ENCODE measurements around the gene KCNIP1. TPM values are rescaled to one million over a fixed set of nuclear protein-coding genes. Genes with fewer than 3 reads are reported as not detected.

KCNIP1 gene
- total and polyA plus RNA-seq, 4 donors: 0.13 to 1.8 (median 0.72) TPM

DNA sequence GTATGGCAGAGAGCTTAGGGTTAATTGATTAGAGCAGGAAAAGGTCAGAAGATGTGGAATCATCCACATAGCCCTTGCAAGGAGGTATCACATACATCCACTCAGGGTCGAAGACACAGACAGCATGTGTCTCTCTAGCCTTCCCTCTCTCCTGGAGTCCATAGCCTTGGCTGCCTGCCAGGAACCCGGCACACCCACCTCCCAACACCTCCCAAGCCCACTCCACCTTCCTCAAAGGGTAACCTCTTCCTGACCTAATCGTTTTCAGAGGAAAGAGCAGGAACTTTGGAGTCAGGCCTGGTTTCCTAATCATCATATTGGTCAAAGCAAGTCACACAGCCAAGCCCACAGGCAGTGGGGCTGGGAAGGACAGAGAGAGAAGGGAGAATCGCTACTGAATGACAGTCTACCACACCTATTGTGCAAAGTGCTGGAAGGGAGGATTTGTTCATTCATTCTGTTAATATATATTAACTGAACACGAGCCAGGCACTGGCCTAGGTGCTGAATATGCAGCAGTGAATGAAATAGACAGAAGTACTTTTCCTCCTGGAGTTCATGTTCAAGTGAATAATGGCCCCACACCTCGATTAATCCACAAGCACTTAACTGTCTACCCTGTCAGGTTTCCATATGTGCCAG, 107.8 kb downstream of the KCNIP1 start:
- H3K9me3 ChIP-seq (ENCODE audit: control insufficient read depth in 4 of 4, insufficient read depth in 3 of 4, low read length in 3 of 4): no peaks in the 10 kb centered on the region
- no peak overlapping the region for H3K9ac ChIP-seq (ENCODE audit: insufficient read depth in 1 of 2, low read length in 2 of 2)
- H3K27ac ChIP-seq (ENCODE audit: low read depth in 1 of 2, low read length in 1 of 2): no peak overlapping the region
- WGBS, 2 donors: 37 to 44% methylated on average over 6 of the region's 6 CpGs
- TF ChIP-seq, protein P1, sequence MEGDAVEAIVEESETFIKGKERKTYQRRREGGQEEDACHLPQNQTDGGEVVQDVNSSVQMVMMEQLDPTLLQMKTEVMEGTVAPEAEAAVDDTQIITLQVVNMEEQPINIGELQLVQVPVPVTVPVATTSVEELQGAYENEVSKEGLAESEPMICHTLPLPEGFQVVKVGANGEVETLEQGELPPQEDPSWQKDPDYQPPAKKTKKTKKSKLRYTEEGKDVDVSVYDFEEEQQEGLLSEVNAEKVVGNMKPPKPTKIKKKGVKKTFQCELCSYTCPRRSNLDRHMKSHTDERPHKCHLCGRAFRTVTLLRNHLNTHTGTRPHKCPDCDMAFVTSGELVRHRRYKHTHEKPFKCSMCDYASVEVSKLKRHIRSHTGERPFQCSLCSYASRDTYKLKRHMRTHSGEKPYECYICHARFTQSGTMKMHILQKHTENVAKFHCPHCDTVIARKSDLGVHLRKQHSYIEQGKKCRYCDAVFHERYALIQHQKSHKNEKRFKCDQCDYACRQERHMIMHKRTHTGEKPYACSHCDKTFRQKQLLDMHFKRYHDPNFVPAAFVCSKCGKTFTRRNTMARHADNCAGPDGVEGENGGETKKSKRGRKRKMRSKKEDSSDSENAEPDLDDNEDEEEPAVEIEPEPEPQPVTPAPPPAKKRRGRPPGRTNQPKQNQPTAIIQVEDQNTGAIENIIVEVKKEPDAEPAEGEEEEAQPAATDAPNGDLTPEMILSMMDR (IDR thresholded peaks at IDR 0.05; ENCODE audit: control extremely low read depth, extremely low read depth): no peak
- peaks cover 0 to 4% (median 0%) of the 10 kb centered on the region in 5 donors for H3K4me1 ChIP-seq (ENCODE audit: control insufficient read depth in 5 of 5, insufficient read depth in 5 of 5, low read length in 5 of 5)
- ATAC-seq (ENCODE audit: insufficient read depth, low FRiP score) (no peak), DNase-seq (peak in 1 of 3 donors; percentile 16)
- H3K4me3 ChIP-seq: no peak overlapping the region
- peaks cover 0 to 2% (median 0%) of the 10 kb centered on the region in 3 donors for H3K27me3 ChIP-seq (ENCODE audit: control insufficient read depth in 3 of 3, insufficient read depth in 3 of 3, low read length in 2 of 3)
- H3K36me3 ChIP-seq (ENCODE audit: control insufficient read depth in 4 of 4, insufficient read depth in 4 of 4, low read length in 4 of 4): no peaks in the 10 kb centered on the region

DNA sequence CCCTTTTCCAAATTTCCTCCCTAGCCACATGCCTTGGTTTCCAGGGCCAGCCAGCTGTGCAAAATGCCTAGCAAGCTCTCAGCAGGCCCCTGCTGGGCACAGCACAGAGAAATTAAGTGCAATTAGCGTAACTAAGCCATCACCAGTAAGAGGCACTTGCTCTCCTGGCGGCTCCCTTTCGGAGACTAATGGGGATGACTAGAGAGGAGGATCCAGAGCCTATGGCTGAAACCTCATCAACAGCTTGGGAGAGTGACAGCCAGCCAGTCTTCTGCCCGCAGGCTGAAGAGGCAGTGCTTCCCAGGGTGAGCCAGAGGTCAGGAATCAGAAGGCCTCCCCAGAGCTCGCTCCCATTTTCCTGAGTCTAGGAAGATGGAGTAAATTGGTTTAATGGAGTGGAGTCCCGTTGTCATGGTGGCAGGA, 108.4 kb downstream of the KCNIP1 start:
- H3K27ac ChIP-seq (ENCODE audit: low read depth in 1 of 2, low read length in 1 of 2): no peak overlapping the region
- H3K27me3 ChIP-seq (ENCODE audit: control insufficient read depth in 3 of 3, insufficient read depth in 3 of 3, low read length in 2 of 3): peaks cover 0 to 2% (median 0%) of the 10 kb centered on the region in 3 donors
- H3K4me3 ChIP-seq: no peak overlapping the region
- H3K9me3 ChIP-seq (ENCODE audit: control insufficient read depth in 4 of 4, insufficient read depth in 3 of 4, low read length in 3 of 4): no peaks in the 10 kb centered on the region
- peaks cover 0 to 4% (median 0%) of the 10 kb centered on the region in 5 donors for H3K4me1 ChIP-seq (ENCODE audit: control insufficient read depth in 5 of 5, insufficient read depth in 5 of 5, low read length in 5 of 5)
- DNase-seq (no peak), ATAC-seq (ENCODE audit: insufficient read depth, low FRiP score) (no peak)
- TF ChIP-seq, protein P1 (IDR thresholded peaks at IDR 0.05; ENCODE audit: control extremely low read depth, extremely low read depth): no peak
- no peak overlapping the region for H3K9ac ChIP-seq (ENCODE audit: insufficient read depth in 1 of 2, low read length in 2 of 2)
- no peaks in the 10 kb centered on the region for H3K36me3 ChIP-seq (ENCODE audit: control insufficient read depth in 4 of 4, insufficient read depth in 4 of 4, low read length in 4 of 4)
- WGBS, 2 donors: 81 to 84% methylated on average over 6 of the region's 6 CpGs

DNA sequence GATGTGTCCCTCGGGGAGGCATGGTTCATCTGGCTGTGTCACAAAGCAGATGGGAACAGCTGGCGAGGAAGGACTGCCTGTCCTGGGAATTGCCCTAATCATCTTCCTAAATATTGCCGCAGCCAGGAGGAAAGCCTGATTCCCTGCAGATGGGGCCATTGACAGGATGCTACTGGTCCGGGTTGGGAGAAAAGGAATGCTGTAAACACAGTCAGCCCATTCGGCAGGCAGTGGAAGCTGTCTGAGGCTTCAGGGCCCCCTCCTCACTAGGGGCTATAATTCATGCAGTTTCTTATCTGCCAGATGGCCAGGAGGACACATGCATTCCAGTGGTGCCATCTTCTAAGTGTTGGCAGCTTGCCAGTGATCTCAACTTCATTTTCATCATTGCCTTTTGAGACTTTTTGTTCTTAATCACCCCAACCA, 110.3 kb downstream of the KCNIP1 start:
- Histone ChIP-seq H3K36me3 (ENCODE audit: control insufficient read depth in 4 of 4, insufficient read depth in 4 of 4, low read length in 4 of 4) (no peaks in the 10 kb centered on the region), H3K27me3 (ENCODE audit: control insufficient read depth in 3 of 3, insufficient read depth in 3 of 3, low read length in 2 of 3) (peaks cover 0 to 2% (median 0%) of the 10 kb centered on the region in 3 donors), H3K9ac (ENCODE audit: insufficient read depth in 1 of 2, low read length in 2 of 2) (no peak overlapping the region), H3K4me3 (no peak overlapping the region), H3K27ac (ENCODE audit: low read depth in 1 of 2, low read length in 1 of 2) (no peak overlapping the region), H3K4me1 (ENCODE audit: control insufficient read depth in 5 of 5, insufficient read depth in 5 of 5, low read length in 5 of 5) (peaks cover 0 to 11% (median 0%) of the 10 kb centered on the region in 5 donors), H3K9me3 (ENCODE audit: control insufficient read depth in 4 of 4, insufficient read depth in 3 of 4, low read length in 3 of 4) (no peaks in the 10 kb centered on the region)
- DNase-seq (peak; percentile 39 to 46 (median 44)), ATAC-seq (ENCODE audit: insufficient read depth, low FRiP score) (no peak)
- TF ChIP-seq, protein P1 (IDR thresholded peaks at IDR 0.05; ENCODE audit: control extremely low read depth, extremely low read depth): no peak
- 64 to 77% methylated on average over 5 of the region's 5 CpGs for WGBS, 2 donors

Data from lung (tissue), 12 donors.